CD14-positive monocyte (primary cell): ENCODE results near the gene SCFD1. TPM values are rescaled to one million over a fixed set of nuclear protein-coding genes. Genes with fewer than 3 reads are reported as not detected.

Source experiments
- DNase-seq, 3 donors: peaks; one replicate each; pipeline ENCODE4 v3.0.0-alpha.2; 2011 to 2022
- H2AFZ ChIP-seq: 2 replicates; pipeline ENCODE4 v1.6.0; 2012; ENCODE audit warnings: mild to moderate bottlenecking, low read depth, low read length, inconsistent platforms; ENCODE audit not compliant: insufficient read depth, poor library complexity, severe bottlenecking
- H3K27ac ChIP-seq, 2 donors: 1 replicate in 1 of 2; 2 replicates in 1 of 2; pipeline ENCODE4 v1.5.1; 2012 to 2013; ENCODE audit warnings: low read length in 2 of 2, control low read depth in 1 of 2, inconsistent platforms in 1 of 2, low read depth in 1 of 2, mild to moderate bottlenecking in 1 of 2
- H3K27me3 ChIP-seq, 2 donors: one replicate each; pipeline versions ENCODE4 v1.6.0 to v1.6.1; 2011 to 2013; ENCODE audit warnings: low read length in 2 of 2; ENCODE audit not compliant: control insufficient read depth in 2 of 2, insufficient read depth in 2 of 2
- H3K36me3 ChIP-seq, 2 donors: replicated peaks in 1 of 2; 1 replicate in 1 of 2; 2 replicates in 1 of 2; pipeline versions ENCODE4 v1.5.1 to v1.6.1; 2012 to 2013; ENCODE audit warnings: low read length in 2 of 2, control low read depth in 1 of 2, inconsistent platforms in 1 of 2, mild to moderate bottlenecking in 1 of 2; ENCODE audit not compliant: insufficient read depth in 2 of 2, control insufficient read depth in 1 of 2
- H3K4me1 ChIP-seq, 2 donors: 1 replicate in 1 of 2; 2 replicates in 1 of 2; pipeline versions ENCODE4 v1.5.1 to v1.6.1; 2012 to 2013; ENCODE audit warnings: low read length in 2 of 2, control low read depth in 1 of 2, inconsistent platforms in 1 of 2, mild to moderate bottlenecking in 1 of 2, moderate library complexity in 1 of 2; ENCODE audit not compliant: insufficient read depth in 2 of 2, control insufficient read depth in 1 of 2
- H3K4me2 ChIP-seq: replicated peaks from 2 replicates; pipeline ENCODE3; 2012; ENCODE audit warnings: low read length, moderate library complexity, mild to moderate bottlenecking; ENCODE audit not compliant: poor library complexity, severe bottlenecking; ENCODE audit errors: extremely low read depth
- H3K4me3 ChIP-seq, 3 experiments: fragments of 200-600 bp in 1 of 3; sonication (generic) in 1 of 3; replicated peaks in 1 of 3; 1 replicate in 2 of 3; 2 replicates in 1 of 3; pipeline ENCODE4 v1.5.1; 2011 to 2013; ENCODE audit warnings: low read length in 3 of 3, mild to moderate bottlenecking in 3 of 3, control low read depth in 2 of 3, low read depth in 2 of 3, inconsistent platforms in 1 of 3, moderate library complexity in 1 of 3
- H3K79me2 ChIP-seq: 2 replicates; pipeline ENCODE4 v1.6.0; 2012; ENCODE audit warnings: mild to moderate bottlenecking, control low read depth, inconsistent platforms, low read length, moderate library complexity; ENCODE audit not compliant: insufficient read depth
- H3K9ac ChIP-seq: 2 replicates; pipeline ENCODE4 v1.6.0; 2017; ENCODE audit warnings: low read length, mild to moderate bottlenecking; ENCODE audit not compliant: insufficient read depth, poor library complexity, severe bottlenecking
- H3K9me3 ChIP-seq, 2 donors: replicated peaks in 1 of 2; 1 replicate in 1 of 2; 2 replicates in 1 of 2; pipeline versions ENCODE4 v1.5.1 to v1.6.1; 2012 to 2013; ENCODE audit warnings: low read length in 2 of 2, control low read depth in 1 of 2; ENCODE audit not compliant: control insufficient read depth in 1 of 2, insufficient read depth in 1 of 2
- H4K20me1 ChIP-seq: 2 replicates; pipeline ENCODE4 v1.6.0; 2012; ENCODE audit warnings: mild to moderate bottlenecking, low read length, control low read depth, moderate library complexity; ENCODE audit not compliant: insufficient read depth
- H3K27ac Mint-ChIP-seq, 7 donors: one replicate each; pipeline ENCODE4 v1.8.0; 2020; ENCODE audit warnings: mild to moderate bottlenecking in 7 of 7, mixed read lengths in 7 of 7, moderate library complexity in 6 of 7, inconsistent platforms in 2 of 7
- H3K27me3 Mint-ChIP-seq, 3 donors: one replicate each; pipeline ENCODE4 v1.8.0; 2021 to 2022; ENCODE audit warnings: low read depth in 3 of 3, mild to moderate bottlenecking in 3 of 3, mixed read lengths in 3 of 3, moderate library complexity in 3 of 3, inconsistent platforms in 1 of 3
- H3K36me3 Mint-ChIP-seq, 2 donors: one replicate each; pipeline ENCODE4 v1.8.0; 2020; ENCODE audit warnings: mixed read lengths in 2 of 2, inconsistent platforms in 1 of 2, mild to moderate bottlenecking in 1 of 2
- H3K4me1 Mint-ChIP-seq: one replicate; pipeline ENCODE4 v1.8.0; 2020; ENCODE audit warnings: mild to moderate bottlenecking, mixed read lengths
- H3K4me3 Mint-ChIP-seq, 2 donors: one replicate each; pipeline ENCODE4 v1.8.0; 2020; ENCODE audit warnings: mild to moderate bottlenecking in 2 of 2, mixed read lengths in 2 of 2, moderate library complexity in 1 of 2
- H3K9me3 Mint-ChIP-seq, 7 donors: one replicate each; pipeline ENCODE4 v1.8.0; 2020 to 2022; ENCODE audit warnings: mixed read lengths in 7 of 7, mild to moderate bottlenecking in 6 of 7, moderate library complexity in 6 of 7, inconsistent platforms in 2 of 7
- CTCF ChIP-seq: fragments of 200-600 bp; IDR thresholded peaks from one replicate; pipeline ENCODE4 v1.8.0; 2022; ENCODE audit warnings: antibody characterized with exemption, mild to moderate bottlenecking
- intact Hi-C, 2 donors: fragments of 100-400 bp; cut with micrococcal nuclease; formaldehyde crosslinking; loops; one replicate each; pipeline versions ENCODE4 v1.15.0 to v1.15.1; 2023
- polyA plus RNA-seq, 3 donors: library from polyadenylated mRNA; depleted of rRNA in 1 of 3; unstranded in 2 of 3; stranded (reverse) in 1 of 3; fragments of 300-500 nt in 2 of 3; fragments of >200 nt in 1 of 3; fragmentation: Illumina TruSeq in 2 of 3; gene quantifications; 1 replicate in 2 of 3; 2 replicates in 1 of 3; pipeline ENCODE4 v1.2.3, GENCODE V29; 2012 to 2021

Gene SCFD1
- polyA plus RNA-seq, 3 donors = 33.1 to 64.1 (median 44.9) TPM

- Histone ChIP-seq H3K27me3 (no peaks in the 10 kb centered on the region), H4K20me1 (no peaks in the 10 kb centered on the region), H3K4me1 (no peaks in the 10 kb centered on the region), H3K4me2 (no peak overlapping the region), H3K27ac (no peak overlapping the region), H3K79me2 (no peaks in the 10 kb centered on the region), H3K4me3 (no peak overlapping the region), H3K9ac (no peak overlapping the region), H3K9me3 (no peaks in the 10 kb centered on the region), H3K36me3 (no peaks in the 10 kb centered on the region), H2AFZ (no peak overlapping the region)
- H3K9me3 Mint-ChIP-seq = peaks cover 0 to 6% (median 0%) of the 10 kb centered on the region in 7 donors
- DNase-seq = no peak
- TF ChIP-seq CTCF = no peak
- no peaks in the 10 kb centered on the region for H3K36me3 Mint-ChIP-seq
- no peak overlapping the region for H3K27ac Mint-ChIP-seq
- intact Hi-C loops = no loop called here
- H3K27me3 Mint-ChIP-seq = peaks cover 0 to 5% (median 2%) of the 10 kb centered on the region in 3 donors
- no peaks in the 10 kb centered on the region for H3K4me1 Mint-ChIP-seq
- no peak overlapping the region for H3K4me3 Mint-ChIP-seq
Measured at GRCh38 chr14:30779210-30779609, 157.1 kb downstream of the SCFD1 start.

Other genes with a start within 250 kb of the SCFD1 start
- 10 to 100 TPM in 1 of 3 donors, 1 to 10 TPM in 2; 5.6 to 12.1 (median 5.6) TPM for gene G2E3, start 63.2 kb upstream of the SCFD1 start, polyA plus RNA-seq